ENCODE results near the gene ARID1B.

The ARID1B gene

GRCh38 chr6:156849806-156850205 is 72.6 kb downstream of the ARID1B start:
- in situ Hi-C loops (cut with MboI; ENCODE audit: low sequenced_read_pairs), result no loop called here

GRCh38 chr6:156850353-156850752 is 73.2 kb downstream of the ARID1B start:
- in situ Hi-C loops (cut with MboI; ENCODE audit: low sequenced_read_pairs), result no loop called here

DNA sequence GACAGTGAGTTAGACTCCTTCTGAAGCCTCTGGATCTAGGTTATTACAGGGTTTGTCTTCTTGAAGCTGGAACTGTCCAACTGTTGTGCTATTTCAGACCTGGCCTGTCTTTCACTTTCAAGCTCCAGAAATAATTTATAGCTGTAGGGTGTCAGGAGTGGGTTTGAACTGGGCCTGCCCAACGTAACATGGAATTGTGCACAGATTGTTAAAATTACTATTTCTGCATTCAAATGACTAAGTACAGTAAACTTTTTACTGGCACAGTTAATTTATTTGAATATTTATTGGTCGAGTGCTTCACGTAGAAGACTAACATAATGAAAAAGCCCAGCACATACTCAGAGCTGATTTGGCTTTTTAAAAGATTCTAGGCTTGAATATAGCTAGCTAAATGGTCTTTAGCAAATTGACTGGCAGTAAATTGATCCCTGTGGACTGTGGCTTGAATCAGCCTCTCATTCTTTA is 74.3 kb downstream of the ARID1B start:
- in situ Hi-C loops (cut with MboI; ENCODE audit: low sequenced_read_pairs), result no loop called here

DNA sequence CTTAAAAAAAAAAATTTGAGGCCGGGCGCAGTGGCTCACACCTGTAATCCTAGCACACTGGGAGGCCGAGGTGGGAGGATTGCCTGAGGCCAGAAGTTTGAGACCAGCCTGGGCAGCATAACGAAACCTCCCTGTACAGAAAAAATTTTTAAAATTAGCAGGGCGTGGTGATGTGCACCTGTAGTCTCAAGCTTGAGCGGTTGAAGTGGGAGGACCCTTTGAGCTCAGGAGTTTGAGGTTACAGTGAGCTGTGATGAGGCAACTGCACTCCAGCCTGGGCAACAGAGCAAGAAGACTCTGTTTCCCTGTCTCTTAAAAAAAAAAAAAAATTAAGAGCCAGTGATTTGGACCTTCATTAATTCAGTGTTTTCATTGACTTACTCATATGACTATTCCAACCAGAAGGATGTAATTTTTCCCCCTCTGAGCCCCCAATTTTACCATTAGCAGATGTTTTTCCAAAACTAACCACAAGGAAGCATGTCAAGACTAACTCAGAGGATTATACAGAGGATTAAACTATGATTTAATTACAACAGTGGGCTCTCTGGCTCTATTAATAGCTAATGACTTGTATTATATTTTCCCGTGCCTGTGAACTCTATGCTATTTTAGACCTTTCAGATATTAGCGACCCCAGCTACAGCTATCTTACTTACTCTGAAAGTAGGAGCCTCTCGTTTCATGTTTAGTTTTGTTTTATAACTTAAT is 75.1 kb downstream of the ARID1B start:
- in situ Hi-C loops (cut with MboI; ENCODE audit: low sequenced_read_pairs), result no loop called here

DNA sequence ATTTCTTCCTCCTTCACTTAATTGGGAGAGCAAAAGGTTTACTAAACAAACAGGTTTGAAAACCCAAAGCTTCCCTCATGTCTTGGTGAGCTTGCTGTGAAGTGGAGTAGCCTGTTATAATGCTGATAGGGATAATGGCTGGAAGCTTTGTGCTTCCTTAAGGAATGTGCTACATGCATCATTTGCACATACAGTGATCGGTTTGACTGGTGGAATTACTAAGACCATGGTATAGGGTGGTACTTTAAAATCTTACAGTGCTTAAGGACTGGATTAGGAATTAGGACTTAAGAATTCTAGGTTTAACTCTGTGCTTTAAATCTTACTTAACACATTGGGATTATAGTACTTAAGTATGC is 75.7 kb downstream of the ARID1B start:
- in situ Hi-C loops (cut with MboI; ENCODE audit: low sequenced_read_pairs), result no loop called here

GRCh38 chr6:156853733-156854132 is 76.6 kb downstream of the ARID1B start:
- in situ Hi-C loops (cut with MboI; ENCODE audit: low sequenced_read_pairs), result no loop called here

DNA sequence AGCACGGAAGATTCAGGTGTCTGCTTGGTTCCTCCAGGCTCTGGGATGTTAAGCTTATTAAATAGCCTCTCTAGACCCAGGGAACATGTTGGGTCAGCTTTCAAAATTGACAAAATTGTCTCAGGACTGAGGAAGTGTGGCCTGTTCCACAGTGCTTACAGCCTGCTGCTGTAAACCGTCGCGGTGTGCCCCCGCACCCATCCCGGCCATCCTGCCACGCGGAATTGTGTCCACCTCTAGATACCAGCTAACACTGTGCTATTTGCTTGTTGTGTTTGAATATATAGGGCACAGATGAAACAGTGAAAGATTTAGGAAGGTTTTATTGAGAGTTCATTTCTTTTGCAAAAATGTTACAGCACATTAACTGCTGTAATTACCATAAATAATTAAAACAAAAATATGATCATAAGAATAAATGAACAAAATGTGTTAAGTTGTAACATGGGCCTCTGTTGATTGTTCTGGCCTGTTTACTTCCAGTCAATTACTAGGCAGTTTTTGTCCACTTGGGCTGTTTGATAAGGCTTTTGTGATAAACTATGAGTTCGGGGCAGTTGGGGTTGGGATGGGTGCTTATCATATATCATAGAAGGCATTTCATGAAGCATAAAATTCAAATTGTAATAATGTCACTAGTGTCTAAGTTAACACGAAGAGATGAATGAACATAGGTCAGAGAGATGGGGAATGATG is 77.4 kb downstream of the ARID1B start:
- in situ Hi-C loops (cut with MboI; ENCODE audit: low sequenced_read_pairs), result no loop called here

GRCh38 chr6:156857573-156857972 is 80.4 kb downstream of the ARID1B start:
- in situ Hi-C loops (cut with MboI; ENCODE audit: low sequenced_read_pairs), result no loop called here

- in situ Hi-C loops (cut with MboI; ENCODE audit: low sequenced_read_pairs), result no loop called here
Observed at GRCh38 chr6:156859686-156860085, 82.5 kb downstream of the ARID1B start.

- in situ Hi-C loops (cut with MboI; ENCODE audit: low sequenced_read_pairs), result no loop called here
Observed at GRCh38 chr6:156862711-156863110, 85.5 kb downstream of the ARID1B start.

DNA sequence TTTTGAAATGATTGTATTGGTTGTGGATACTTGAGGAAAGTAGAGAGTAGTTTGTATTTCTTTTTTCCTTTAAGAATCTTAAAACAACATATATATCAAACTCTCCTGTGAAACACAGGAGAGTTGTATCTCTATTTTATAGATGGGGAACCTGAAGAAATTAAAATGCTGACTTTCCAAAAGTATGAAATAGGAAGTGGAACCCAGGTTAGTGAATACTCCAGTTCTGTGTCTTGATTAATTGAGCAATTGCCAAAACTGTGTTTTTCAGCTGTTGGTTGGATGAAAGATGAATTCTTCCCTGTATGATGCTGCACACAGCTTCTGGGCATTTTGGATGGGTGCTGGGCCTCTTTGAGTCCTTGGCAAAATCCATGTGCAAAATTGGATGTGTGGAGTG is 86.3 kb downstream of the ARID1B start:
- in situ Hi-C loops (cut with MboI; ENCODE audit: low sequenced_read_pairs), result no loop called here

DNA sequence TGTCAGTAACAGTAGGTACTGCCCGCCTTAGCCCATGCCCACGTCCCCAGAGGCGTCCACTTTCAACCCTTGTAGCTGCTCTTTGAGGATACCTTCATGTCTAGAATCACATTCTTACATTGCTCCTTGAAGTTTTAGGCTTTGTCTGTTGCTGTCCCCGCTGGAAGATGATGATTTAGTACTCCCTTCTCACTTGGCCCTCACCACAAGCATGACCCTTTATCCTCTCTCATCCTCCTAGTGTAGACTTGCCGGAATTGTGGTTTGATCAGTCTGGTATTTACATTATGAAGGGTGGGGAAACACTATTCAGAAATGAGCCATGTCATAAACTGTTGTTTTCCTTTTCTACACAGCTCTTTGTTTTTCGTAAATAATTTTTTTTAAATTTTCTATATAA is 87.4 kb downstream of the ARID1B start:
- in situ Hi-C loops (cut with MboI; ENCODE audit: low sequenced_read_pairs), result no loop called here

DNA sequence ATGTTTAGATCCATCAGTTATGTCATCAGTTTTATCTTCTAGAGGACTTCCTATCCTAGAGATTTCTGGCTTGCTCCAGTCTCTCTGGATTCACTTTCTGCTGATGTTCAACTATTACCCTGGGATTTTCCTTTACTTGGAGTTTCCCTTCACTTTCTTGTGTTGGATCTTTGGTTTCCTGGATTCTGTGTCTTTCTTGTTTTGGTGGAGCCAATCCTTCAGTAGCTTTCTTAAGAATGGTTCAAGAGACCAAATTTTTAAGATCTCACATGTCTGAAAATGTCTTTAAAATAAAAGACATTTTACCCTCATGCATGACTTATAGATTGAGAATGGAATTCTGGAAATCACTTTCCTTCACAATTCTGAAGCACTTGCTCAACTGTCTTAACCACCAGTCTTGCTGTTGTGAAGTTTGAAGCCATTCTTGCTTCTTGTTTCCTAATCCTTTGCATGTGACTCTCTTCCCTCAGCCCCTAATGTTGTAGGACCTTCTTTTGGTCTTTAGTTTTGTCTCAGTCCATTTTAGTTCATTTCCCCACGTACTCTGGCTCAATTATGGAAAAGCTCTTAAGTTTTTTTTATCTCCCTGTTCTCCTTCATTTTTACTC is 87.9 kb downstream of the ARID1B start:
- in situ Hi-C loops (cut with MboI; ENCODE audit: low sequenced_read_pairs), result no loop called here

DNA sequence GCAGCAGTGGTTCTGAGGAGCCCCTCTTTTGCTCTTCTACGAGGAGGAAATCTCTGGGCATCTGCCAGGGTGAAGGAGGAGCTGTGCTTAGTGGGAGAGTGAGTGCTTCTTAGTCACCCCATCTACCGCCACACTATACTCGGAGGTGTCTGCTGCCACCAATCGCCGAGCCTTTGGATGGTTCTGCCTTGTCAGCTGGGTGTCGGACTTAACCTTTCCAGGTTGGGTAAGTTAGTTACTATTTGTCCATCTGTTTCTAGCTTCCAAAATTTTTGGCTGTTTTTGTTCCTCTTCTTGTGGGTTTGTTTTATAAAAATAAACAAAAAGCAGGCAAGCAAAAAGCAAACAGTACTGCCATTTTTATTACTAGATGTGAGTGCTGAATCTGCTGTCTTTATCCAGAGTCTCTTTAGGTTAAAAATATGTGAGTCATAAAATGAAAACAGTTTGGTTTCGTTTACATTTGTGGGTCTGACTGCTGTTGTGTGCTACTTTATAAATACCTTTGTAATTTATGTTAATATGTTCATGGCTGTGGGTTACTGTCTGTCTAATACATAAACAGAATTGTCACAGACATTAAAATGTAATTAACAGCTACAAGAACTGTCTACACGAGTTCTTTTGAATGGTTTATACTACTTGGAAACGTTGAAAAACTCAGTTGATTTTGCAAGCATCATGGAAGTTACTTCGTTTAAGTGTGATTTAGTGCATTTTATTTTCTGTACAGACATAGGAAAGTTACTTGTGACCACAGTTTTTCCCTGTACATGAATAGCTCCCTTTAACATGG is 89.2 kb downstream of the ARID1B start:
- in situ Hi-C loops (cut with MboI; ENCODE audit: low sequenced_read_pairs), result no loop called here

- in situ Hi-C loops (cut with MboI; ENCODE audit: low sequenced_read_pairs), result no loop called here
Observed at GRCh38 chr6:156867121-156867520, 89.9 kb downstream of the ARID1B start.

- in situ Hi-C loops (cut with MboI; ENCODE audit: low sequenced_read_pairs), result no loop called here
Observed at GRCh38 chr6:156868385-156868784, 91.2 kb downstream of the ARID1B start.

DNA sequence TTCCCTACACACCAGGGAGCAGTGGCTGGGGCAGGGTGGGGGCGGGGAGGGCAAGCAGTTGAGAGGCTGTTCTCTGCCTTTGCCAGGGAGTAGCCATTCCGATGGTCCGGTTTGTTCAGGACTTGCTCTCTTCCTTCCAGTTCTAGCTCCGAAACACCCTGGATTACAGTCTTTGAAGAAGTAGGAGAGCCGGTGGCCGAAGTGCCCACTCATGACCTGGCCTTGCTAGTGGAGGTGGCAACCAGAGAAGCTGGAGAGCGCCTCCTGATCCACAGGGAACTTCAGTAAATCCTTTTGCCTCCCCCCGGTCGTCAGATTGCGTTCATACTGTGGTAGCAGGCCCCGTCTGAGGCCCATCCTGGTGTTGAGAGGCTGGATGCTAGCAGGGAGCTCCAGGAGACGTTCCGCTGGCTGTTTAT is 92.8 kb downstream of the ARID1B start:
- in situ Hi-C loops (cut with MboI; ENCODE audit: low sequenced_read_pairs), result no loop called here

- in situ Hi-C loops (cut with MboI; ENCODE audit: low sequenced_read_pairs), result no loop called here
Observed at GRCh38 chr6:156870924-156871539, 93.9 kb downstream of the ARID1B start.

GRCh38 chr6:156872903-156873302 is 95.7 kb downstream of the ARID1B start:
- in situ Hi-C loops (cut with MboI; ENCODE audit: low sequenced_read_pairs), result no loop called here

- in situ Hi-C loops (cut with MboI; ENCODE audit: low sequenced_read_pairs), result no loop called here
Observed at GRCh38 chr6:156873654-156874380, 96.6 kb downstream of the ARID1B start.
